Stimulated activated CD4-positive, alpha-beta T cell treated with anti-CD3 and anti-CD28 coated beads, TNF-alpha, amount 100 ng/mL, for 24 hours (primary cell): Measurements from ENCODE around the gene DNM3.
A peak's percentile ranks its signal among the peaks of the same experiment; 100 is the strongest.

Experiments used
- DNase-seq, 3 experiments: peaks; one replicate each; pipeline ENCODE4 v3.0.0-alpha.2; 2020; ENCODE audit warnings: low read depth in 3 of 3

DNM3 gene

DNA sequence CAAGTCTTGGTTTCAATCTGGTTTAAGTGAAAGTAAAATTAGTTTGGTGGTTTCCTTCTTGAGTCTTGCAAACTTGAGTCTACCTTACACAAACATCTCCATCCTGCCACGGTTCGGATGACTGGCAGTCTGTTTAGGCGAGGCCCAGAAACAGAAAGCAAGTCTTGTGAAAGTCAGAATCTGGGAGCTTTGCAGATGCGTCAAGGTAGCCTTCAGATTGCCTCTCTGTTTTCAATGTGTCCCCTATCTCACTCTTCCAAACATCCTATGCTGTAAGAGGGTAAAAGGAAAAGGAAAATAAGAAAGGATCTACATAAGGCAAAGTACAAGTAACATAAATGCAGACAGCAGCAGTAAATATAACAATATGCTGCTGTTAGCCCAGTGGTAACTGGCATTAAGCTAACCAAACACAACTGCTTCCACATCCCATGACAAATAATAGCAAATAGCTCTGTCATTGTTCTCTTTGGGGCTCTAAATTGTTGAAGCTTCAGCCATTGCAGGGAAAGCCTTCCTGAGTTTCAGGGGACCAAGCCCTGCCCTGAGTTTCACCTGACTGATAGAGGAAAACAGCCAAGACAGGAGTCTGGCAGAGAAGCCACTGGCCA lies 552.9 kb downstream of the DNM3 start:
- peak; percentile 47 to 63 (median 63) for DNase-seq

DNA sequence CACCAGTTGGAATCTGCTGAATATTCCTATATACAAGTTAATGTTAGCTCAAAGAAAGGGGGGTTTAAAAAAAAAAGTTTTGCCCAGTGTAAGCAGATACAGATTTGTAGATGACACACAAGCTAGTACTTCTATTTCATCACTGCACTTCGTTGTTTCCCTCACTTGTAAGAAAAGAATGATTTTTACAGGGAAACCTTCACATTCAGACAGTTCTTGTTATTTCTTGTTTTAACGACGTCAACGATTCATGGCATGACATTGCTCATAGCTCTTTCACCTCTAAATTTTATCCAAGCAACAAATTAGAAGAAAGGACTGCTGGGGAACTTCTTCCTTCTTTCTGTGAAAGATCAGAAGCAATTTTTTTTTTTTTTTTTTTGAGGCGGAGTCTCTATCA lies 553.5 kb downstream of the DNM3 start:
- DNase-seq: no peak

DNA sequence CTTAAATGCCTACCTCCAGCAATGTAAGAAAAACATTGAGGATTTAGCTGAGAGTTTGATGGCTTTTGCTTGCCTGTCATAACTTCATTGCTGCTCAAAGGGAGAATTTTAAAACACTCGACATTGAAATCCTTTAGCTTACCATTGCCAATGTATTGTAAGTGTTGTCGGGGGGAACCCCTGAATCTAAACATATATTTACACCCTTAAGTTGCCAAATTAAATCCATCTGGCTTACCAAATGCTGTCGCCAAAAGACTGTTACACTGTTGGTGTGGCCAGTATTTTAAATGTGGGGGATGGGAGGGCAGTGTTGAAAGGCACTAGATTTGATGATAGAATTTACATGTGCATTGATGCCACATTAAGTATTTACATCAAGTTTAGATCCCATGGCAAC lies 554.3 kb downstream of the DNM3 start:
- DNase-seq: no peak

DNA sequence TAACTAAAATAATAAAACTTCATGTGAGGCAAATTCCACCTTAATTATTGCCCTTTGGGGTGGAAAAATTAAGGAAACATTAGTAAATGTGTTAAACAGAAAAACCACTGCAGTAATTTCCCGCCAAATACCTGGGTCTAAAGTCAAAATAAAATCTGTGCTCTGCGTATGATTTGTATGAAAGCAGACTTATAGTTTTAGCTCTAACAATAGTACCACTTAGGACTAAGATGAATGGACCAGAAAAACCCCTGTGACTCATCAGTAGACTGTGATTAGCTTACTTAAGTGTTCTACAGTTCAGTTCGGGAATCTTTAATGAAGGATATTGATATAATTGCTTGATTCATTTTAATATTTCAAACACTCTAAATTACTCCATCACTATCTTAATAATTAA lies 555.9 kb downstream of the DNM3 start:
- no peak for DNase-seq

DNA sequence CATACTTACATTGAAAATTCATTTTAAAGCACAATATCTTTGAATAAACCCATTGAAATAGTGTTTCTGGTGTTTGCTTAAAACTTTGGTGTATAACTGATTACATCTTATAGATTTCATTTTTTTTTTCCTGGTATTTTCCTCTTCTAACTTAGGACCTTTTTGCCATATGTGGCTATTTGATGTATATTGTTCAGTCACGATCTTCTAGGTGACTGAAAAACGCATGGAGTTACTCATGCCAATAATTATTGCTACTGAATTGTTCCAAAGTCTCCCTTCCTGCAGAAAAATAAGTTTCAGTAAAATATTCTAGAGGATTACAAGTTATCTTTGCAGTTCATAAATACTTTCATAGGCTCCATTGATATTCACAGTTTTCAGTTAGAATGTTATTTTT lies 556.3 kb downstream of the DNM3 start:
- no peak for DNase-seq

DNA sequence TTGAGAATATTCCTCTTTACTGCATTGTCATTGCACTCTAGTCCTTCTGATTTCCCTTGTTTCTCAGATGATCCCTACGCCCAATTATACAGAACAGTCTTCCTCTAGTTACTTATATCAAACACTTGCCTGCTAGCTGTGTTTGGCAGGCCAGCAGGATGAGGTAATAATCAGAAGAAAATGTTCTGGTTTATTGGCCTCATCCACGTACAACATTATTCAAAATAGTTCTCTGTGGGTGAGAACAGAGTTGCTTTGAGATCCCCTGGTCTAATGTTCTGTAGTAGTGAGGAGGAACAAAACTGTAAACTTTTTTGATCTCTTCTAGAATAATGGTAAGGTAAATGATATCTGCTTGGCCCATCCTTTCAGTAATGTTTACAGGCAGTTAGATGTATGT lies 556.9 kb downstream of the DNM3 start:
- no peak for DNase-seq

DNA sequence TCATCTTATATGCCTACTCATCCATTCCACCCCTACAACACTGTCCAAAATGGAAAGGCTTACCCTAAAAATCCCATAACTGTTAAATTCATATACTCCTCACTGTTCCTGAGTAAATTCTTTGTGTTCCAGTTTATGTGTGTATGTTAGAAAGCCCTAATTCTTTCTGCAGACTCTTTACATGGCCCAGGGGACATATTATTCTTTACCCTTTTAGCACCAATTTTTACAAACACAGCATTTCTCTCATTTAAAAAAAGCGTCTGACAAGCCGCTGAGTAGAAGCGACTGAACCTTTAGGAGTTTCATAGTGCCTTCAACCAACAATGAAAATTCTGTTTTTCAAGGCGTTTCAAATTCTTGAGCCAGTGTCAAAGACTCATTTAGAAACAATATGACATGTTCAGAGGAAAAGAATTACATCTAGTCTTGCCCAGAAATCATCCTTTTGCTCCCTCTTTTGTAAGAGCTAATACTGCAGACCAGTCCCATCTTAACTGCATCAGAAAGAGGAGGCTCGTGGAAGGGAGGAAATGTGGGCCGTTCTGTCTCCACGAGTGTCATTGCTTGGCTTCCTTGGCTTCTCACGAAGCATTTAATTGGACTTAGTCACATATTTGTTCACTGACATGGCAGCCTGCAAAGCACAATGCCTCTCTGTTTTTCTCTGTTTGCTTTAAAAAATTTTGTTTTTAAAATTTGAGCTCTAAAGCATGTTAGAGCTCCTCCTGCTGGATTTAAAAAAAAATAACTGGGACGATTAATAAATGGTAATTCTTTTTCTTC lies 557.9 kb downstream of the DNM3 start:
- DNase-seq: peak in 2 of 3 experiments; percentile 3 to 9

DNA sequence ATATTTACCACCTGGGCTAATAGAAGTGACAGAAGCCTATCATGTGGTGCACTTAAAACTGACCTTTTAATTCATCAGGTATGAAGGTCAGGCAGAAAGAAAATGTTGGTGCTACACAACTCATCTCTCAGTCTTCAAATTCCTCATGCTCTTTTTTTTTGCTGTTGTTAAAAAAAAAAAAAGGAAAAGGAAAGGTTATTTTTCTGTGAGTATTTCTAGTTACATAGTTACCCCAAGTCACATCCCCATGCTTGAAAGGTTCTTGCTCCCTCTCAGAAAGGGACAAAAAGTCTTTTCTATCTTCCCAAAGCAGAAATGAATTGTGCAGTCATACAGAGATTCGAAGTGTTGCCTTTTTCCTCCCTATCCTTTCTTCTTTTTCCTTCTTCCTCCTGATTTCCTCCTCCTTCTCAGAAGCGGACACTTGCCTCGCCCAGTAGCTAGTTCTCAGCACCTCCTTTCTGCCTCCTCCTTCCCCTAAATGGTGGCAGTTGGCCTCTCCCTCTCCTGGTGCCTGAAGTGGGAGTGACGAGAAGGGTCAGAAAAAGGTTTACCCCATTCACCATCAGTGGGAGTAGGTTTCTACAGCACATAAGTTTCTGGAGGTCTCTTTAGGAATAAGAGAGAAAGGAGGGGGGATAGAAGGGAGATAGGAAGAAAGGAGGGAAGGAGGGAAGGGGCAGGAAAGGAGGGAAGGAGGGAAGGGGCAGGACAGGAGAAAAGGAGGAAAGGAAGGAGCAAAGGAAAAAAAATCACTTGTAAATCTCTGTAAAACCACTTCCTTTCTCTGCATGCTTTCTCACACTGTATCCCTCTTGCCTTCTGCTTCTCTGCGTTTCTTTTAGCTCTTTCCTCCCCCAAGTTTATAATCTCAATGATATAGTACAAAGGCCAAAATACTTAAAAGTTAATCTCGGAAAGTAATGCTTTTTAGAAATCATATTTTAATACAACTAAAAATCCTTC lies 558.7 kb downstream of the DNM3 start:
- DNase-seq: no peak

DNA sequence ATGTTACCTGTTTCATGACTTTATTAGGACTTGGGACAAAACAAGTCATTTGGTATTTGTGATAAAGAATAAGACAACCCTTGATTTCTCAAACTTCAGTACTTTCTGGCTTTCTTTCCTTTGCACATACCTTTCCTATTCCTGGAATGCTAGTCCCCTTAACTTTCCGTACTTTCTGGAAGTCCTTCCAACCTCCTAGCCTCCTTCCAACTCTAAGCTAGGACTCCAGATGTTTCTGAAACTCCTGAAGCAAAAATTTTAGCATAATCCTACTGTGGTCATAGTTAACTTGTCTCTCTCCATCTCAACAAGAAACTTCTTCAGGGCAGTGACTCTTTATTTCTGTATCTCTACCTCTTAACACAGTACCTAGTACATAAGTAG lies 559.4 kb downstream of the DNM3 start:
- no peak for DNase-seq

DNA sequence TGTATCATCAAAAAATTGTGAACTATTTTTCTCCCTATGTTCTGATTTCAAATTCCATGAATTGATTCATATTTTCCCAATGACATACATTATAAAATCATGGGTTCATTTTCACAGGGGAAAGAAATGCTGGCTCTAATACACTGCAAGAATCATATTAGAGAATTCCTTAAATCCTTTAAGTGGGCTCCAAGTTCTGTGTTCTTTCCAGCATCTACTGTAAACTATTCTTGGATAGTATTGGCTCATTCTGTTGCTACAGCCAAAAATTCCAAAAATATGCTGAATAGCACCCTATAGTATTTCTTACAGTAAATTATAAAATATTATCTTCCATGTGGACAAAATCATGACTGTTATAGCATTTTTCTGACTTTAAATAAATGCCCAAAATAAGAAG lies 560.2 kb downstream of the DNM3 start:
- no peak for DNase-seq

DNA sequence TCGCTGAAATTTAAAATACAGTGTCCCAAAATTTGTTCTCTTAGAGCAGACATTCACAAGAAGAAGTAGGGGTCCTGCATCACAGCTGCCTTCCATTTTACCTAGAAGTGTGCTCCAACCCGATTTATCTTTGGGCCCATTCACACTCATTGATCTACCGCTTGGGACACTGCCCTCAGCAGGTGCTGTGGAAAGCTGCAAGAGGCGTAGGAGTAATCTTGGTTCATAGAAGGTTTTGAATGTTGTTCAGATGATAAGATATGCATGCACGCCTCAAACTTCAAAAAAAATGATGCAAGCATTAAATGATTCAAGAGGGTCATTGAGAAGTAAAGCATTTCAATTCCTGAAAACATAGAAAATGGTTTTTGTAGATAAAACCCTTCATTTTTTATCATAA lies 560.6 kb downstream of the DNM3 start:
- no peak for DNase-seq

DNA sequence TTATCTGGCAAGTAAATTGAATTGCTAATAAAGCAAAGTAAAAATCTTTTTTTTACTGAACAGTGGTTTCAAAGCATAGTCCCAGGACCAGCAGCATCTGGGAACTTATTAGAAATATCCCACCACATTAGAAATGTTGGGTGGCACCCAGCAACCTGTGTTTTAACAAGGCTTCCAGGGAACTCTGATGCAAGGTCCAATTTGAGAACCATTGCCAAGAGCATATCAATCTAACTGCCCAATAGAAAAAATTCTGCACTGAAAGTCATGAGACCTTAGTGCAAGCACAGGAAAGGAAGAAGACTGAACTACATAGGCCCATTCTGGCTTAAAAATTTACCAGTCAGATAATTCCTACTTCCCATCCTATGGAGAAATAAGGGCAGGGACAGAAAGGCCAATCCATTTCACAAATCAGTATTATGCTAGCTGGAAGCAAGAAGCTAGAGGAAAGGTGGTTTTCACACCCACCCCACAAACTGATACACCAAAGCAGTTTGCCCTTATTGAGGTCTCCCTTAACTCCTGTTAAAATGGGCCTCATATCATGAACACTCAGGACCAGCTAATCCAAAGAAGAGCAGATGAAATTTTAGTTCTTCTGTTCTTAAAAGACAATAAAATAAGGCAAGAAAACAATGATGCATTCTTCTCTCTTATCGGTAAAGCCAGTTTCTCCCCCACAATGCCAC lies 561.7 kb downstream of the DNM3 start:
- no peak for DNase-seq

DNA sequence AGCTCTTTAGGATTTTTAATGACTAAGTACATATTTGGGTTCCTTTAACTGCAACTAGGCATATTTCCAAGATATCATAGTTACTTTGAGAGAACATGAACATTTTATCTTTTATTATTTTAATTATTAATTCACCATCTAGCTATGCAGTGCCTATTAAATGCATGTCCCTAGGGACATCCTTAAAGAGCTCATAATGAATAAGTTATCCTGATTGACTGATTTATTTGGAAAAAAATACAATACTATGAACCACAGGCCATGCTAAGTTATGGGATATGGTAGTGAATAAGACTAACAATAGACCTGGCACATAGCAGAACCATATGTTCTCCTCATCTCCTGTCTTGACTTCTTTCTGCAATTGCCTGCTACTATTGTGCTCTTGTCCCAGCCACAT lies 562.8 kb downstream of the DNM3 start:
- DNase-seq: no peak

DNA sequence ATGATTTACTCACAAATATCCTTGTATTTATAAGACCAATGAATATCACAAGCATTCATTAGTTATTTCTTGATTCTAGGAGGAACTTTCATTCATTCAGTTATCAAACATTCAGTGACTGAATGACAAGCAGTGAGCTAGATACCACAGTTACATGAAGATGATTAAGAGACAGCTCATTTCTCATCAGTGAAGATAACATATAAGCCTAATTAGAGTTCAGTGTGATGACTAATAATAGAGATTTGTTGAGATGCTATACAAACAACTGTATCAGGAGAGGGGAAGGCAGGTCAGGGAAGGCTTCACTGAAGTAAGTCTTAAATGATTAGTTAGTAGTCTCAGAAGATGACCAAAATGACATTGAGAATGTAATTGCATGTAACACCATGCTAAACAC lies 564.6 kb downstream of the DNM3 start:
- no peak for DNase-seq

DNA sequence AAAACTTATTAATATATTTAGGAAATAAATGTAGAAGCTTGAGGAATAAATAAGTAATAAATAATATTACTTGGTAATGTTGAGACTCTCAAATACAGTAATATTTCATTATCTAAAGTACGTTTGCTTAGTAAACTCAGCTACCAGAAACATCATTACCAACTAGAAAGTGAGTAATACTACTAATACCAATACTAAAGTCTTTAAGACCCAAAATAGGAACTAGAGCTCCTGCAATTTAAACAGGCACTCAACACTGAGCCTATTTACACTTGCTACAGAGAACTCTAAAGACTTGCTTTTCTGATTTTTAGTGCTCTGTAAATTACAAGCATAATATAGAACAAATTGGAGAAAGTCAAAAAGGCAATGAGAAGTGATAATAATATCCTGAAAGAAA lies 565.7 kb downstream of the DNM3 start:
- DNase-seq: no peak

DNA sequence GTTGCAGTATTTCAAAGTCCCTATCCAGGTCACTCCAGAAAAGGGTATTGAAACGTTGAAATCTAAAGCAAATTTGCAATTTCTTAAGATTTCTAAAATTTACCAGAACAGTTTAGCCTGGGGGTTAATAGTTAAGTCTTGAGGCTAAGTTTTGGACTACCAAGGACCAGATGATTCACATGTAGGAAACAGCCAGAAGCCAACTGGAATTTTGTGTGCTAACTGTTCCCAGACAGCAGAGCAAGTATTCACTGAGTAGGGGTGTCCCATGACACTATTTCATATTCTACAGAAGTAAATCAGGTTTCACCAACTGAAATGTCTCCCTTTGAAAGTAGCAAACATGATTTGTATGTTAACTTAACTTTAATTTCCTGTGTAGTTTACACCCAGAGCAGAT lies 567.7 kb downstream of the DNM3 start:
- no peak for DNase-seq

DNA sequence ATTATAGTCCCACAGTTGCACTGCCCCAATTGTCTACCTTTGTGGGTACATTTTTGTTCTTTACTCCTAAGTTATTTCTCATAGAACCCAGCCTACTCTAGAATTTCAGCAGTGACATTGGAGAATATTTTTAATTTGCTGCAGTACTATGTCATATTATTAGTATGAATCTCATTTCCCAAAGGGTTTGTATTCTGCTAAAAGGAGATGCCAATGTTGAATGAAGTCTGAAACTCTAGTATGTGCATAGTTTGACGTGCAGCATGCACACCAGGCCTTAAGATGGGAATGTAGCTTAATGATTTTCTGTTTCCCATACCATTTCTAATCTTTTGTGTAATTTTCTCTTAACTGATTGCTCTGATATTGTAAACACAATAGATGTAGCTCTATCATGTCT lies 568.7 kb downstream of the DNM3 start:
- no peak for DNase-seq

DNA sequence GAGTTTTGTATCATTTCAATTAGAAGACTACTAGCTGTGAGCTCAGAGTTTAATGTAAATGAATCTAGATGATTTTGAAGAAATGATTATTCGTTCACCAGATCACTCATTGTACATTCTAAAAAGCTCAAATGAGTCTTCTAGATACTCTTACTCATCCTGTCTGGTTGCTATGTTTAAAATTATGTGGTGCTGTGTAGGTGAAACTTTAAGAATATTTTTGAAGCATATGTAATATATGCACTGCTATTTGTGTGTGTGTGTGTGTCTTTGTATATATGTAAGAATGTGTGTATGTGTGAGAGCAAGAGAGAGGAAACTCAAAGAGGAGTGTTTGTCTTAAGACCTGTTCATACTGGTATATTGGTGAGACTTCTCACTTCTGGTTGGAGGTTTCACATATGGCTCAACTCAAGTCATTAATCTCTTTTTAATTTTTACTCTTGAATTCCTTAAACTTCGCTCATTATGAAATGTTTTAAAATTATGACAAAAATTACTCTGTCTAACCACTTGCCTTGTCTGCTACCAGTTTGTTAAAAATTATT lies 570.6 kb downstream of the DNM3 start:
- no peak for DNase-seq

DNA sequence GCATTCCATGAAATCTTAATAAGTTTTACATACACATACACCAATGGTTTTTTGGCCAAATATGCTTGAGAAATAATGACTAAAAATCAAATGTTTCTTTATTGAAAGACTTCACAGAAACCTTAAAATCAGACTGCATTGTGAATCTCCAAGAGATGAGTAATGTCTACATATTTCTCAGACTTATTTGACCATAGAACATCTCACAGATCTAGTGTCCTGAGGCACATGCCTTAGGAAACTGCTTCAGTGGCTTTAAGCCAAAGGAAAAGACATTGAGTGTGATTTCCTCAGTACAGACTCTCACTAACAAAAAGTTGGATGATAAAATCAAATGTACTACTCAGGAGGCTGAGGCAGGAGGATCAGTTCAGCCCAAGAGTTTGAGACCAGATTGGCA lies 573.0 kb downstream of the DNM3 start:
- DNase-seq: no peak

DNA sequence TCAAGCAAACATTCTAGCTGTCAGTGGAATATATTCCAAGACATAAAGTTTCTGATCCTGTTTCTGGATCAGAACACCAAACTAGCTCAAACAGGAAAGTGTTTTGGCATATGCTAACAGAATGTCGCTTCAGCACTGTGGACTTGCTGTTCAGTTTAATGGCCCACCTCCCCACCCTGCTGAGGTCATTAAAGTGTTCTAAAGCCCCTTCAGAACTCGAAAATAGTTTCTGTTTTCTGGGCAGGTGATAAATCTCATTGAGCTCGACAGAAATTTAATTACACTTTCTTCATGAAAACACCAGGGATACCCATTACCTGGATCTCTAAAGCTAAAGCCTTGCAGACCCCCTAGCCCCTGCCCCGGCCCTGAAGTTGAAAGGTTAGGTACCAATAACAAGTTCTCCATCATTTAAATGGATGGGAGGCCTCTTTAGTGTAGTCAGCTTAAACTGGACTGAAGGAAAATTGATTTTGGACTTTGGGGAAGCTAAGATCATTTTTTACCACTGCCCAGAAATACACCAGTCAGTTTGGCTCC lies 575.3 kb downstream of the DNM3 start:
- no peak for DNase-seq

DNA sequence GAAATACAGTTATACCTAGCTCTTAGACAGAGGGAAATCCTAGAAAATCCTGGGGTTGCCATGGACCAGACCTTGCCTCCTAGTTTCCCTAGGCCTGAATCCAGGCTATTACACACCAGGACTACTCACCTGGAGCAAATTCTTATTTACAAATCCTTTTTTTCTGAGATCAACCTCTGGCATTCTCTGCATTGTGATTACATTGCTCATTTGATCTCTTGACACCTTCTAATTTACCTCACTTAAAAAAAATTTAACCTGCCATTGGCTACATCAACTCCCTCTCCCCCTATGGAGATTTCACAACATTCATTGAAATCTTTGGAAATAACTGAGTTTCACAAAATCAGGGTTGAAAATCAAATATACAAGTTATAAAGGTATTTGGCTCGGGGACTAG lies 576.3 kb downstream of the DNM3 start:
- DNase-seq: no peak
